HG02642 (cell line): ENCODE measurements around the gene RAPGEF4.
"Not testable (repeated sequence)": the region's sequence is repeated elsewhere in the genome, so short reads cannot be mapped to it uniquely, and the experiment has no call there.

Experiments used
- ATAC-seq: cut with Tn5 transposase; IDR thresholded peaks from one replicate; pipeline ENCODE4 v1.9.1; 2021; ENCODE audit warnings: mild to moderate bottlenecking; ENCODE audit not compliant: unreplicated experiment, poor library complexity

The RAPGEF4 gene

GRCh38 chr2:172725746-172726145 lies 9.9 kb upstream of the RAPGEF4 start:
- no peak for ATAC-seq

- no peak for ATAC-seq
Measured at GRCh38 chr2:172726172-172726735, 9.4 kb upstream of the RAPGEF4 start.

GRCh38 chr2:172730411-172730810 lies 5.2 kb upstream of the RAPGEF4 start:
- ATAC-seq: no peak

- no peak for ATAC-seq
Measured at GRCh38 chr2:172734711-172735581, 699 bp upstream of the RAPGEF4 start.

GRCh38 chr2:172736424-172737174 lies 954 bp downstream of the RAPGEF4 start:
- ATAC-seq: no peak

GRCh38 chr2:172739661-172740266 lies 4.1 kb downstream of the RAPGEF4 start:
- no peak for ATAC-seq

GRCh38 chr2:172740856-172741255 lies 5.2 kb downstream of the RAPGEF4 start:
- no peak for ATAC-seq

GRCh38 chr2:172742931-172743540 lies 7.4 kb downstream of the RAPGEF4 start:
- ATAC-seq: no peak

- ATAC-seq: no peak
Measured at GRCh38 chr2:172743898-172744297, 8.3 kb downstream of the RAPGEF4 start.

GRCh38 chr2:172745636-172746035 lies 10.0 kb downstream of the RAPGEF4 start:
- ATAC-seq: no peak

GRCh38 chr2:172748543-172748942 lies 12.9 kb downstream of the RAPGEF4 start:
- ATAC-seq: not testable (repeated sequence)

GRCh38 chr2:172749388-172749787 lies 13.7 kb downstream of the RAPGEF4 start:
- no peak for ATAC-seq

GRCh38 chr2:172751564-172751963 lies 15.9 kb downstream of the RAPGEF4 start:
- ATAC-seq: no peak

- no peak for ATAC-seq
Measured at GRCh38 chr2:172753610-172754009, 18.0 kb downstream of the RAPGEF4 start.

GRCh38 chr2:172759441-172759840 lies 23.8 kb downstream of the RAPGEF4 start:
- no peak for ATAC-seq

- no peak for ATAC-seq
Measured at GRCh38 chr2:172761306-172761705, 25.7 kb downstream of the RAPGEF4 start.

- ATAC-seq: no peak
Measured at GRCh38 chr2:172762574-172762973, 26.9 kb downstream of the RAPGEF4 start.

- ATAC-seq: no peak
Measured at GRCh38 chr2:172763079-172763478, 27.4 kb downstream of the RAPGEF4 start.

- no peak for ATAC-seq
Measured at GRCh38 chr2:172765662-172766061, 30.0 kb downstream of the RAPGEF4 start.

- no peak for ATAC-seq
Measured at GRCh38 chr2:172768401-172768800, 32.8 kb downstream of the RAPGEF4 start.
